ENCODE data around the gene ZNF638.
"Not testable (repeated sequence)": the region's sequence is repeated elsewhere in the genome, so short reads cannot be mapped to it uniquely, and the experiment has no call there.

- TF ChIP-seq ZBTB21 (CRISPR knock-in tag; IDR thresholded peaks at IDR 0.05; ENCODE audit: borderline replicate concordance); CREB1 (CRISPR knock-in tag; IDR thresholded peaks at IDR 0.05); ZNF121 (CRISPR knock-in tag; IDR thresholded peaks at IDR 0.05); CTCF (IDR thresholded peaks at IDR 0.05); ZNF317 (CRISPR knock-in tag; IDR thresholded peaks at IDR 0.05; ENCODE audit: borderline replicate concordance, low read depth); MAX (CRISPR knock-in tag; IDR thresholded peaks at IDR 0.05); GRHL2 (CRISPR knock-in tag; IDR thresholded peaks at IDR 0.05; ENCODE audit: insufficient replicate concordance, severe bottlenecking); E2F4 (CRISPR knock-in tag; IDR thresholded peaks at IDR 0.05; ENCODE audit: borderline replicate concordance, low read depth): not testable (repeated sequence)
These were observed 85.3 kb downstream of the ZNF638 start for GRCh38 chr2:71416866-71417265.
